Motor neuron (in vitro differentiated cells): ENCODE results near the gene WBP2NL. TPM values are rescaled to one million over a fixed set of nuclear protein-coding genes. Genes with fewer than 3 reads are reported as not detected.
"Not testable (repeated sequence)": the region's sequence is repeated elsewhere in the genome, so short reads cannot be mapped to it uniquely, and the experiment has no call there.

Source experiments
- ATAC-seq, 8 experiments: fragments of 200-7000 bp; cut with Tn5 transposase; replicated peaks in 6 of 8; 2 replicates each; pipeline ENCODE4 v1.8.0; 2021; ENCODE audit warnings: mild to moderate bottlenecking in 8 of 8, moderate library complexity in 8 of 8
- H3K27ac ChIP-seq, 2 donors: fragments of 250-450 bp; sonication (Bioruptor Pico); 2 replicates each; pipeline ENCODE4 v1.9.0; 2021; ENCODE audit warnings: antibody characterized with exemption in 2 of 2, mild to moderate bottlenecking in 2 of 2, moderate library complexity in 1 of 2
- H3K4me1 ChIP-seq, 2 donors: fragments of 250-450 bp; sonication (Bioruptor Pico); replicated peaks in 1 of 2; 2 replicates each; pipeline ENCODE4 v1.6.1; 2021; ENCODE audit warnings: antibody characterized with exemption in 2 of 2, mild to moderate bottlenecking in 2 of 2, moderate library complexity in 1 of 2
- H3K4me3 ChIP-seq, 5 donors: fragments of 250-450 bp; sonication (Bioruptor Pico); 2 replicates each; pipeline ENCODE4 v1.9.0; 2021; ENCODE audit warnings: antibody characterized with exemption in 5 of 5, mild to moderate bottlenecking in 5 of 5, moderate library complexity in 4 of 5
- WGBS, 10 experiments: fragments of 450-650 bp; shearing (Covaris generic); methylation state at CpG; one replicate each; pipeline ENCODE4 v1.0.0; 2022; 5-methylcytosine and 5-hydroxymethylcytosine counted together
- in situ Hi-C, 9 experiments: fragments of 400-800 bp; cut with MboI; loops; one replicate each; pipeline ENCODE4 v1.15.0; 2021; ENCODE audit warnings: low sequenced_read_pairs in 9 of 9, low pct_unique_long_range_greater_than_20kb in 2 of 9; ENCODE audit not compliant: unreplicated experiment in 9 of 9
- total RNA-seq, 8 experiments: library from RNA; unstranded; fragments of 300-600 nt; gene quantifications; 2 replicates each; pipeline versions ENCODE4 v1.2.3 to v1.2.4, GENCODE V29; 2022

The WBP2NL gene, protein sequence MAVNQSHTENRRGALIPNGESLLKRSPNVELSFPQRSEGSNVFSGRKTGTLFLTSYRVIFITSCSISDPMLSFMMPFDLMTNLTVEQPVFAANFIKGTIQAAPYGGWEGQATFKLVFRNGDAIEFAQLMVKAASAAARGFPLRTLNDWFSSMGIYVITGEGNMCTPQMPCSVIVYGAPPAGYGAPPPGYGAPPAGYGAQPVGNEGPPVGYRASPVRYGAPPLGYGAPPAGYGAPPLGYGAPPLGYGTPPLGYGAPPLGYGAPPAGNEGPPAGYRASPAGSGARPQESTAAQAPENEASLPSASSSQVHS
- total RNA-seq, result 1 to 10 TPM in 1 of 8 experiments, under 1 TPM in 6, not detected in 1; 0.05 to 1.0 (median 0.42) TPM

DNA sequence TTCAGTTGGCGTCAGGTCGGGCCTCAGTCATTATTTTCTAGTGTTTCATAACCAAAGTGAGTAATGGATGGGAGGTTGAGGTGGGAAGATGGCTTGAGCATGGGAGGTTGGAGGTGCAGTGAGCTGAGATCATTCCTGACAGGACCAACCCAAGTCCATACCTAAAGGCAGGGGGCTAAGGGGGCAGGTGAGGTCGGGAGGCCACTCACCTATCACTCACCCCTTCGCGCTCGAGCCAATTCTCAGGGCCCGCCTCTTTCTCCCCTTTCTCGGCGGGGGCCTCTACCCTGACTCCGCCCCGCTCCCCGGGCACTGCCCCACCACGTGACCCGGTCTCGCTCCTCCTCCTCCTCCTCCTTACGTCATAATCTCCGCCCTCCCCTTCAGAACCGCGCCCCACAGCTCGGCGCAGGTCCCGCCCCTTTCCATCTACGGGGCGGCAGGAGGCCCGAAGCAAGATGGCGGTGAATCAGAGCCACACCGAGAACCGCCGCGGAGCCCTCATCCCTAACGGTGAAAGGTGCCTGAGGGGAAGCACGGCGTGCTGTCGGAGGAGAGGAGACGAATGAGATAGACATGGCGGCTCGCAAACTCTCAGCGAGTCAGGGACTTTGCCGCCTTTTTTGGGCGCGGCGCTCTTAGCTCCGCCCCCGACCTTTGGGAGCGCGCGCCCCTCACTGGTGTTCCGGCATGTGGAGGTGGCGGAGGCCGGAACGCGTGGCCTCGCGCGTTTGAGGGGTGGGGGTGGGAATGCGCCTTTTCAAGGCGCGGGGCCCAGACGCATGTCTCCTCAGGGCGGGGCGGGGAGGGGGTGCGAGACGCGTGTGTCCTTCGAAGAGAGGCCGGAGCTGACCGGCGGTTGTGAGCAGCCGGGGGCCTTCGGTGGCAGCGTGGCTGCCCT, at the start of gene WBP2NL:
Gene WBP2NL, plus strand, starts transcription at position 428 of the 901 bp plus-strand sequence. Its CDS starts 31 bp downstream, at position 459.
- in situ Hi-C loops, result loop anchor here in 1 of 9 experiments (25.0 kb wide), 1 partner anchor 464 kb away; no protein-coding TSS in a partner anchor
- 67 to 100% (median 95%) methylated on average over 2 to 15 of the region's 71 CpGs; no CpG with 5 or more reads in 3 of the 10 experiments for WGBS, 10 experiments
- Histone ChIP-seq H3K27ac (no peak within 1 kb of the TSS), H3K4me3 (no peak within 1 kb of the TSS), H3K4me1 (peaks cover 0 to 11% of the 10 kb centered on the region in 2 donors)
- ATAC-seq, result peak in 2 of 8 experiments; percentile 95 to 97

DNA sequence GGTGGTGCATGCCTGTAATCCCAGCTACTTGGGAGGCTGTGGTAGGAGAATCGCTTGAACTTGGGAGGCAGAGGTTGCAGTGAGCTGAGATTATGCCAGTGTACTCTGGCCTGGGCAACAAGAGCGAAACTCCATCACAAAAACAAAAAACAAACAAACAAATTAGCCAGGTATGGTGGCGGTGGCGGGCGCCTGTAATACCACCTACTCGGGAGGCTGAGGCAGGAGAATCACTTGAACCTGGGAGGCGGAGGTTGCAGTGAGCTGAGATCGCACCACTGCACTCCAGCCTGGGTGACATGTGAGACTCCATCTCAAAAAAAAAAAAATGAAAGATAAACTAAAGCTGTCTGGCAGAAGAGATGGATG, 49.7 kb upstream of the WBP2NL start:
- H3K4me1 ChIP-seq, result peaks cover 29 to 34% of the 10 kb centered on the region in 2 donors

DNA sequence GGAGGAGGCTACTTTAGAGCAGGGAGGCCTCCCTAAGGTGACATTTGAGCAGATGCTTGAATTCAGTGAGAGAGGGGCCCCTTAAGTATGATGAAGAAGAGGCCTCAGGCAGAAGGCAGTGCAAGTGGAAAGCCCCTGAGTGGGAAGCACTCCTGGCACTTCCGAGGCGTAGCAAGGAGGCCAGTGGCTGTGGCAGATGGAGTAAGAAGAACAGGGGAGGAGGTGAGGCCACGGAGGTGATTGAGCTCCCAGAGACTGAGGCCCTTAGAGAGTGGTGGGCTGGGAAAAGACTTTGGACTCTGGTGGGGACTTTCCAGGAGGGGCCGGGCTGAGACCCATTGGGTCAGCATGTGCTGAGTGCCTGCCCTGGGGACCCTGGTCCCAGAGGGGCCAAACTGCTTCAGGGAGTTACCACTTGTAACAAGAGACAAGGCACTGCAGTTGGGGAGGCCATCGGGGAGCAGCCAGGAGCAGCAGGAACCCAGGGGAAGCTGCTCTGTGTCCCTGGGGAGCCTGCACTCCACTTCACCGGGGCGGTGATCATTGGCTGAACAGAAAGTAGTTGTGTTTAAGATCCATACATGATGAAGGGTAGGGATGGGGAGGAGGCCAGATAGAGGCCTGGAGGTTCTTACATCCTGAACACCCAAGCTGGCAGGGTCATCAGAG, 49.2 kb upstream of the WBP2NL start:
- H3K27ac ChIP-seq, result no peak overlapping the region
- no peak overlapping the region for H3K4me3 ChIP-seq

More for the DNA sequence above, 49.7 kb upstream of the WBP2NL start:
- ATAC-seq, H3K4me3 ChIP-seq, H3K27ac ChIP-seq: not testable (repeated sequence)
- 67 to 100% (median 92%) methylated on average over 3 to 8 of the region's 8 CpGs; no CpG with 5 or more reads in 4 of the 10 experiments for whole genome bisulfite sequencing, 10 experiments
- in situ Hi-C loops, result loop anchor here in 8 of 9 experiments (10.0 to 25.0 kb wide), 4 partner anchors 137 to 262 kb away; partner anchors contain the start of genes MEI1 (in 7 of the 8), CCDC134 (in 1 of the 8) and SNU13 (in 1 of the 8)

DNA sequence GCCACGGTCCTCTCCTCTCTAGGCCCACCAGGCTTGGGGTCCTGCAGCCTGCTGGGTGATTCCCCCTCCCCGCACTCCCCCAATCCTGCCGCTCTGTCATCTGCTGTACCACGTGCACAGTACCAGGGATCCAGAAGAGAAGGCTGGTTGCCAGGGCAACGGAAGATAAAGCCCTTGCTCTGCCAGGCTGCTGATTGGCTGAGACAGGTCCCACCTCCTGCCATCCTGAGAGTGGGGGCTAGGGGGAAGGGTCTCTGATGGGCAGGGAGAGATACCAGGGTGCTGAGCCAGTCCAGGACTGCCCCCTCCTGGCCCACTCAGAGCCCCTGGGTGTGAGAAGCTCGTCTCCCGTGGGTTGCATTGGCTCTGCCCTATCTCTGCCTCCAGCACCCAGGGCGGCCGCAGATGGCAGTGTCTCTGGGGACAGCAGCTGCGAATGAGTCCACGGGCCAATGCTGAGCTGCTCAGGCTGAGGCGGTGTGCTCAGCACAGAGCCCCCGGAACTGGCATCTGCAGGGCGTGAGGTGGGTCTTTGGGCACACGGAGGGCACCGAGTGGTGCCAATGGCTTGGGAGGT, 46.6 kb upstream of the WBP2NL start, which contains the start of gene SMIM45:
Gene SMIM45, plus strand, starts transcription at position 253 of the 577 bp plus-strand sequence.
- WGBS, 10 experiments, result 20 to 100% (median 76%) methylated on average over 1 to 3 of the region's 16 CpGs; no CpG with 5 or more reads in 4 of the 10 experiments

More for the DNA sequence above, 49.2 kb upstream of the WBP2NL start:
- peaks cover 29 to 34% of the 10 kb centered on the region in 2 donors for H3K4me1 ChIP-seq
- WGBS, 10 experiments, result 83 to 100% (median 90%) methylated on average over 1 to 2 of the region's 7 CpGs; no CpG with 5 or more reads in 5 of the 10 experiments
- no peak for ATAC-seq
- in situ Hi-C loops, result loop anchor here in 8 of 9 experiments (10.0 to 25.0 kb wide), 4 partner anchors 137 to 262 kb away; partner anchors contain the start of genes MEI1 (in 7 of the 8), CCDC134 (in 1 of the 8) and SNU13 (in 1 of the 8)

DNA sequence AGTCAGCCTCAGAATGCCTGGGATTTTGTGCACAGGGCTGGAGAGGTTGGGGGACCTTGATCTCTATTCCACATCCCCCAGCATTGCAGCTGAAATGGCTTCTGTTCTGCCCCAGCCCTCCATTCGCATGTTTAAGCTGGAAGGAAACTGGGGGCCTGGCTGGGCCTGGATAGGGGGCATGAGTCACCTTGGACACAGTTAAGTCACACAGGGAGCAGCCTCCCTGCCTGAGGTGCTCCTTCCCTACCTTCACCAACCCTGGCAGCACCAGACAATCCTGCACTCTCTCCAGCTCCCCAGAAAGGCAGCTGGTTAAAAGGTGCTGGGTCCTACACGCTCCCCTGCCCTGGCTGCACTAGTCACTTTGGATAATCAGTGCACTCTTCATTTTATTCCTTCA, 45.9 kb upstream of the WBP2NL start:
- in situ Hi-C loops, result loop anchor here in 1 of 9 experiments (25.0 kb wide), 1 partner anchor 510 kb away; no protein-coding TSS in a partner anchor
- Histone ChIP-seq H3K4me1 (peaks cover 22 to 24% of the 10 kb centered on the region in 2 donors), H3K4me3 (no peak overlapping the region), H3K27ac (no peak overlapping the region)
- 67 to 100% (median 80%) methylated on average over 1 to 2 of the region's 2 CpGs; no CpG with 5 or more reads in 7 of the 10 experiments for WGBS, 10 experiments
- ATAC-seq, result no peak

More for the DNA sequence above, 46.6 kb upstream of the WBP2NL start, which contains the start of gene SMIM45:
- H3K27ac ChIP-seq, result peak within 1 kb of the TSS; percentile 24 to 33
- peaks cover 24 to 29% of the 10 kb centered on the region in 2 donors for H3K4me1 ChIP-seq
- peak in 5 of 8 experiments; percentile 82 to 88 (median 84) for ATAC-seq
- in situ Hi-C loops, result loop anchor here in 1 of 9 experiments (25.0 kb wide), 1 partner anchor 510 kb away; no protein-coding TSS in a partner anchor
- peak within 1 kb of the TSS in 3 of 5 donors; percentile 1 to 3 (median 2) for H3K4me3 ChIP-seq

DNA sequence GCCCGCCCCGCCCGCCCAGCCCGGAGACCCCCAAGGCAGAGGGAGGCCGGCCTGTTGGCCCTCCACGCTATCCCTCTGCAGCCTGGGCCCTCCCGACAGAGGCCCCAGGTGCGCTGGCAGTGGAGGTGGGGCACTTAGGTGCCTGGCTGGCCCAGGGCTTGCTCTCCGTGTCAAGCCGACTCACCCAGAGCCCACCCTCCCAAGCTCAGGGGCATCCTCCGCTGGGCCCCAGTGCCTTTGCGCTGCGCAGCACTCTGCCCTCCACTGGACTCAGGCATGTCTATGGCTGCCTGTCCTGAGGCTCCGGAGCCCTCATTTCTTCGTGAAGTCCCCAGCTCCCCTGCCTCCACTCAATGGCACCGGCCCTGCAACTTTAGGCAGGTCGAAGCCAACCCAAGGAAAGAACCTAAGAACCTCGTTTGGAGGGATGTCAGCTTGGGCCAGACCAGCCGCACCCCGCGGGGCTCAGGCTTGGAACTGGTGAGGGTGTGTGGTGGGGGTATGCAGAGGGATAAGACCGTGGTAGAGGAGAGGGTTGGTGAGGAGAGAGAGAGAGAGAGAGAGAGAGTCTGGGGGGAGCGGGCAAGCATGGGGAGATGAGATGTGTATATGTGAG, 40.5 kb upstream of the WBP2NL start:
- no peak overlapping the region for H3K27ac ChIP-seq
- 70 to 100% (median 85%) methylated on average over 1 to 3 of the region's 23 CpGs; no CpG with 5 or more reads in 6 of the 10 experiments for WGBS, 10 experiments
- no peak overlapping the region for H3K4me3 ChIP-seq
- peak in 5 of 8 experiments; percentile 5 to 24 (median 13) for ATAC-seq
- H3K4me1 ChIP-seq, result peaks cover 2 to 10% of the 10 kb centered on the region in 2 donors
- in situ Hi-C loops, result loop anchor here in 1 of 9 experiments (25.0 kb wide), 1 partner anchor 504 kb away; no protein-coding TSS in a partner anchor

DNA sequence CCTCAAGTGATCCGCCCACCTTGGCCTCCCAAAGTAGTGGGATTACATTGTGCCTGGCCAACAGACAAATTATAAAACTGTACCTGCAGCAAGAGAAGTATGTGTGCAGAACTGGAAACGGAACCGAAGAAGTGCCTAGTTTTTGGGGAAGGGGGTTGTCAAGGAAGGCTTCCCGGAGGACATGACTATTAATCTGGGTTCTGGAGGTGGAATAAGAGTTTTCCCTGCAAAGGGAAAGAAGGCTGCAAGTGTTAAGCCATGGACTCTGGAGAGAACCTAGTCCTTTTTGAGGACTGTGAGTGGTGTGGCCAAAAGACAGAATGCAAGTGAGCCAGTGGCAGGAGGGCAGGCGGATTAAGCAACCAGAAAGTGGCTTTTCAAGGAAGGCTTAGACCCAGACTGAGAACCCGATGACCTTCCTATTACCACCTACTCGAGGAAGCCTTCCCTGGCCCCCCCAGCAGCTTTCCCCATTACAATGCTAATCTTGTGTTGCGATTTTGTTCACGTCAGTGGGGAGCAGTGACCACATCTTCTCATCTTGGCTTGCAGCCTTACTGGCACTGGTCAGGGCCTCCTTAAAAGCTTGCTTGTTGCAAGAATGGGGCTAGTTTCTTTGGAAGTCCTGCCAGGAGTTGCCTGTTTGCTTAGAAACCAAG, 35.0 kb upstream of the WBP2NL start:
- no peak overlapping the region for H3K4me3 ChIP-seq
- in situ Hi-C loops, result loop anchor here in 1 of 9 experiments (25.0 kb wide), 1 partner anchor 499 kb away; no protein-coding TSS in a partner anchor
- H3K4me1 ChIP-seq, result peaks cover 3 to 20% of the 10 kb centered on the region in 2 donors
- peak in 3 of 8 experiments; percentile 38 to 66 (median 42) for ATAC-seq
- 20 to 73% (median 59%) methylated on average over 2 to 6 of the region's 9 CpGs; no CpG with 5 or more reads in 2 of the 10 experiments for WGBS, 10 experiments
- H3K27ac ChIP-seq, result no peak overlapping the region

DNA sequence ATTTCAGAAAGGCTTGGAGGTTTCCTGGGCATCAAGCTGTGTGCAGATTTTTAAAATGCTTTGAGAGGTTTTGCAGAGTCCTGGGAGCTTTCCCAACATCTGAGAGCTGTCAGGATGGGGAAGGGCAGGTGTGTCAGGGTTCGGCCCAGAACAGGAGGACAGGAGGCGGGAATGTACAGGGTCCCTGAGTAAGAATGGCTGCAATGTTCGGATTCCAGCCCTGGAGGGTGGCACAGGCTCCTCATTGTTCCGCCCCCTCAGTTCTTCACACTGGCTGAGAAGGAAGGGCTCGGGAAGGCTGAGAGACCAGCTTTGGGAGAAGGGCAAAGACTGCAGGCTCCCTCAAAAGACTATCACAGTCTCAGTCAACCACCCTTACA, 34.5 kb upstream of the WBP2NL start:
- in situ Hi-C loops, result loop anchor here in 1 of 9 experiments (25.0 kb wide), 1 partner anchor 498 kb away; no protein-coding TSS in a partner anchor
- WGBS, 10 experiments, result 27 to 91% (median 79%) methylated on average over 1 to 5 of the region's 5 CpGs; no CpG with 5 or more reads in 2 of the 10 experiments

DNA sequence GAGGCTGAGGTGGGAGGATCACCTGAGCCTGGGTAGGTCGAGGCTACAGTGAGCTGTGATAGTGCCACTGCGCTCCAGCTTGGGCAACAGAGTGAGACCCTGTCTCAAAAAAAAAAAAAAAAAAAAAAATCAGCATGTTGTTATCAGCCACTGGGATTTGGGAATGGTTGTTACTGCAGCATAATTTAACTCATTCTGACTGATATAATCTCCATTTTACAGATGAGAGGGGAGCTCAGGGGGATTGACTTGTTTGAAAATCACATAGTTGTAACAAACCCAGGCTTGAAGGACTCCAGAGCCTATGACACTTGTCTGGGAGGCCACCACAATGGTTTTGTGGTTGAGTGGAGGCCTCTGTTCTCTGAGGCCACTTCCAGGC, 32.4 kb upstream of the WBP2NL start:
- 60 to 100% (median 100%) methylated on average over 1 to 2 of the region's 2 CpGs; no CpG with 5 or more reads in 7 of the 10 experiments for WGBS, 10 experiments
- Histone ChIP-seq H3K27ac (no peak overlapping the region), H3K4me3 (no peak overlapping the region), H3K4me1 (peaks cover 3 to 10% of the 10 kb centered on the region in 2 donors)
- in situ Hi-C loops, result loop anchor here in 1 of 9 experiments (25.0 kb wide), 1 partner anchor 496 kb away; no protein-coding TSS in a partner anchor
- ATAC-seq, result no peak

More for the DNA sequence above, 34.5 kb upstream of the WBP2NL start:
- H3K27ac ChIP-seq, result no peak overlapping the region
- H3K4me1 ChIP-seq, result peaks cover 3 to 20% of the 10 kb centered on the region in 2 donors
- no peak overlapping the region for H3K4me3 ChIP-seq
- ATAC-seq, result peak in 3 of 8 experiments; percentile 17 to 62 (median 28)

DNA sequence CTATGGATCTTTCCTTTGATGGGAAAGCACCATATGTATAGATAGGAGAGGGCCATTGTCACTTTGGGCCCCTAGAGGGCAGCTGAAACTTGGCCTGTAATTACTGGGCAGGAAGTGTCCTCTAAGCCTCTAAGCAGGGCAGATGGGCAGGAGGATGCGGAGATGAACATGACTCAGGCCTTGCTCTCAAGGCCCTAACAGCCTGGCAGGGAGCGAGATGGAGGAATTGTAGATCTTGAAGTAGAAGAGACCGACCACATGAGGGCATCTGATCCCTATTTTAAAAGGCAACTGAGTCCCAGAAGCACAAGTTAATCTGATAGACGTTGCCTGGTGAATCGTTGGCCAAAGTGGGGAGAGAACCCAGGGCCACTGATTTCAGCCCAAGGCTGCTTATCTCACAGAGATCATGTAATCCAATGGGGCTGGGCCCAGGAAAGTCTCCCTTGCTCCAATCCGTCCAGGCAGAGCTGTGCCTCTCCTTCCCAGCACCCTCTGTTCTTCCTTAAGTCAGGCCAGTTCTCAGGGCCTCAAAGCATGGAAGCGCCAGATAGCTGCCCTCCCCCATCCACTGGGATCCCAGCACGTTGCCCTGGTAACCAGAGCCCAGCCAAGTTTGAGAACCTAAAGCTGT, 31.9 kb upstream of the WBP2NL start:
- in situ Hi-C loops, result loop anchor here in 1 of 9 experiments (25.0 kb wide), 1 partner anchor 496 kb away; no protein-coding TSS in a partner anchor
- H3K27ac ChIP-seq, result no peak overlapping the region
- peaks cover 3 to 10% of the 10 kb centered on the region in 2 donors for H3K4me1 ChIP-seq
- ATAC-seq, result peak in 6 of 8 experiments; percentile 12 to 96 (median 52)
- WGBS, 10 experiments, result 0 to 80% (median 43%) methylated on average over 1 to 8 of the region's 8 CpGs; no CpG with 5 or more reads in 3 of the 10 experiments
- H3K4me3 ChIP-seq, result no peak overlapping the region
